Limb (tissue), 2 donors: ENCODE data around the gene GRK2.

ENCODE experiments used
- DNase-seq, 2 donors: peaks; one replicate each; pipeline ENCODE4 v3.0.0-alpha.2; 2016; ENCODE audit errors: extremely low spot score in 2 of 2

The GRK2 gene

GRCh38 chr11:67269401-67270255 is 3.4 kb downstream of the GRK2 start:
- DNase-seq: no peak

GRCh38 chr11:67270256-67271204 is 4.3 kb downstream of the GRK2 start:
- no peak for DNase-seq

GRCh38 chr11:67271205-67271540 is 4.9 kb downstream of the GRK2 start:
- no peak for DNase-seq

GRCh38 chr11:67271541-67272284 is 5.4 kb downstream of the GRK2 start:
- no peak for DNase-seq

GRCh38 chr11:67272327-67273259 is 6.3 kb downstream of the GRK2 start:
- no peak for DNase-seq

GRCh38 chr11:67273260-67273990 is 7.2 kb downstream of the GRK2 start:
- no peak for DNase-seq

- no peak for DNase-seq
Measured at GRCh38 chr11:67274768-67275605, 8.7 kb downstream of the GRK2 start.

- no peak for DNase-seq
Measured at GRCh38 chr11:67275606-67276409, 9.5 kb downstream of the GRK2 start.

- peak in 1 of 2 donors; percentile 55 for DNase-seq
Measured at GRCh38 chr11:67276781-67277230, 10.5 kb downstream of the GRK2 start.

- peak; percentile 81 to 85 for DNase-seq
Measured at GRCh38 chr11:67277231-67277961, 11.1 kb downstream of the GRK2 start.

GRCh38 chr11:67278135-67278938 is 12.1 kb downstream of the GRK2 start:
- no peak for DNase-seq

GRCh38 chr11:67278939-67279588 is 12.8 kb downstream of the GRK2 start:
- DNase-seq: no peak

- no peak for DNase-seq
Measured at GRCh38 chr11:67279589-67280340, 13.5 kb downstream of the GRK2 start.

GRCh38 chr11:67280341-67280787 is 14.1 kb downstream of the GRK2 start:
- DNase-seq: no peak
